Astrocyte (in vitro differentiated cells and primary cell): ENCODE data around the gene RUNX1. TPM values are rescaled to one million over a fixed set of nuclear protein-coding genes. Genes with fewer than 3 reads are reported as not detected.
A peak's percentile ranks its signal among the peaks of the same experiment; 100 is the strongest.

Source experiments
- DNase-seq: peaks from one replicate; pipeline ENCODE4 v3.0.0-alpha.2; 2010; ENCODE audit warnings: low read depth
- FAIRE-seq: peaks from 2 replicates; lab custom pipeline; 2011; peaks lifted over from hg19 to GRCh38; lab: Jason Lieb, UNC
- H2AFZ ChIP-seq: 2 replicates; pipeline ENCODE4 v1.6.0; 2012; ENCODE audit warnings: low read depth, low read length, inconsistent platforms
- H3K27ac ChIP-seq: 2 replicates; pipeline ENCODE4 v1.5.1; 2011; ENCODE audit warnings: low read depth, low read length, inconsistent platforms
- H3K27me3 ChIP-seq: 2 replicates; pipeline ENCODE4 v1.6.0; 2011; ENCODE audit warnings: low read length, inconsistent platforms; ENCODE audit not compliant: insufficient read depth
- H3K36me3 ChIP-seq: 2 replicates; pipeline ENCODE4 v1.5.1; 2011; ENCODE audit warnings: low read length, inconsistent platforms; ENCODE audit not compliant: insufficient read depth
- H3K4me1 ChIP-seq: 2 replicates; pipeline ENCODE4 v1.5.1; 2011; ENCODE audit warnings: low read length, inconsistent platforms; ENCODE audit not compliant: insufficient read depth
- H3K4me2 ChIP-seq: 2 replicates; pipeline ENCODE4 v1.6.0; 2012; ENCODE audit warnings: low read length, inconsistent platforms
- H3K4me3 ChIP-seq: 2 replicates; pipeline ENCODE4 v1.5.1; 2011; ENCODE audit warnings: low read depth, mild to moderate bottlenecking, low read length, inconsistent platforms; ENCODE audit not compliant: insufficient read depth
- H3K79me2 ChIP-seq: 2 replicates; pipeline ENCODE4 v1.6.0; 2012; ENCODE audit warnings: mild to moderate bottlenecking, low read length, inconsistent platforms; ENCODE audit not compliant: insufficient read depth
- H3K9ac ChIP-seq: 2 replicates; pipeline ENCODE4 v1.6.0; 2012; ENCODE audit warnings: mild to moderate bottlenecking, low read length, inconsistent platforms
- H3K9me3 ChIP-seq: 2 replicates; pipeline ENCODE4 v1.5.1; 2012; ENCODE audit warnings: low read depth, mild to moderate bottlenecking, low read length, inconsistent platforms; ENCODE audit not compliant: insufficient read depth
- H4K20me1 ChIP-seq: 2 replicates; pipeline ENCODE4 v1.6.0; 2012; ENCODE audit warnings: low read length, inconsistent platforms; ENCODE audit not compliant: insufficient read depth
- H3K27ac Mint-ChIP-seq: one replicate; pipeline ENCODE4 v1.8.0; 2021; ENCODE audit warnings: mild to moderate bottlenecking, mixed read lengths; ENCODE audit not compliant: unreplicated experiment
- H3K27me3 Mint-ChIP-seq: one replicate; pipeline ENCODE4 v1.8.0; 2021; ENCODE audit warnings: low read depth, mixed read lengths; ENCODE audit not compliant: unreplicated experiment
- H3K36me3 Mint-ChIP-seq: one replicate; pipeline ENCODE4 v1.8.0; 2021; ENCODE audit warnings: low read depth, mixed read lengths; ENCODE audit not compliant: unreplicated experiment
- H3K4me1 Mint-ChIP-seq: one replicate; pipeline ENCODE4 v1.8.0; 2021; ENCODE audit warnings: low read depth, mixed read lengths; ENCODE audit not compliant: unreplicated experiment
- H3K4me3 Mint-ChIP-seq: one replicate; pipeline ENCODE4 v1.8.0; 2021; ENCODE audit warnings: mild to moderate bottlenecking, moderate library complexity, mixed read lengths; ENCODE audit not compliant: unreplicated experiment
- H3K9me3 Mint-ChIP-seq: one replicate; pipeline ENCODE4 v1.8.0; 2021; ENCODE audit warnings: mild to moderate bottlenecking, mixed read lengths; ENCODE audit not compliant: unreplicated experiment
- CTCF ChIP-seq: IDR thresholded peaks from 2 replicates; pipeline ENCODE4 v1.5.1; 2011; ENCODE audit warnings: low read depth, mild to moderate bottlenecking, inconsistent platforms, low read length, moderate library complexity; ENCODE audit not compliant: insufficient read depth
- EZH2 ChIP-seq: IDR thresholded peaks from 2 replicates; pipeline ENCODE4 v1.6.1; 2012; ENCODE audit warnings: mild to moderate bottlenecking, low read length, inconsistent platforms; ENCODE audit not compliant: insufficient read depth
- total RNA-seq: library from RNA; stranded (reverse); gene quantifications from 2 replicates; pipeline ENCODE4 v1.2.1, GENCODE V29; 2021

Gene RUNX1
- total RNA-seq, 1 donor from 2014 or later = 84.6 TPM

- FAIRE-seq (no peak), DNase-seq (no peak)
- no peak overlapping the region for H3K4me3 ChIP-seq
Measured at GRCh38 chr21:34870246-34870645, 178.9 kb downstream of the RUNX1 start.

GRCh38 chr21:34869545-34869944 lies 179.6 kb downstream of the RUNX1 start:
- H3K4me3 ChIP-seq = no peak overlapping the region
- peaks cover 81% of the 10 kb centered on the region for H3K36me3 ChIP-seq
- H2AFZ ChIP-seq = no peak overlapping the region
- H3K27ac ChIP-seq = no peak overlapping the region
- peaks cover 31% of the 10 kb centered on the region for H3K4me1 Mint-ChIP-seq
- peaks cover 98% of the 10 kb centered on the region for H3K79me2 ChIP-seq
- H4K20me1 ChIP-seq = peaks cover 98% of the 10 kb centered on the region
- no peaks in the 10 kb centered on the region for H3K9me3 ChIP-seq
- no peak overlapping the region for H3K9ac ChIP-seq
- FAIRE-seq (no peak), DNase-seq (no peak)
- H3K27ac Mint-ChIP-seq = no peak overlapping the region
- no peak overlapping the region for H3K4me3 Mint-ChIP-seq
- no peak overlapping the region for H3K4me2 ChIP-seq
- no peaks in the 10 kb centered on the region for H3K9me3 Mint-ChIP-seq
- H3K27me3 Mint-ChIP-seq = no peaks in the 10 kb centered on the region
- TF ChIP-seq CTCF (no peak), EZH2 (no peak)
- peaks cover 13% of the 10 kb centered on the region for H3K4me1 ChIP-seq
- no peaks in the 10 kb centered on the region for H3K27me3 ChIP-seq
- peaks cover 46% of the 10 kb centered on the region for H3K36me3 Mint-ChIP-seq

More at GRCh38 chr21:34870246-34870645, 178.9 kb downstream of the RUNX1 start:
- Mint-ChIP-seq H3K4me1 (peaks cover 26% of the 10 kb centered on the region), H3K27me3 (no peaks in the 10 kb centered on the region), H3K27ac (no peak overlapping the region), H3K36me3 (peaks cover 49% of the 10 kb centered on the region), H3K9me3 (no peaks in the 10 kb centered on the region), H3K4me3 (no peak overlapping the region)
- Histone ChIP-seq H3K79me2 (peaks cover 98% of the 10 kb centered on the region), H2AFZ (no peak overlapping the region), H3K36me3 (peaks cover 79% of the 10 kb centered on the region), H3K4me2 (no peak overlapping the region), H3K27me3 (no peaks in the 10 kb centered on the region), H4K20me1 (peaks cover 98% of the 10 kb centered on the region), H3K9ac (no peak overlapping the region), H3K4me1 (peaks cover 13% of the 10 kb centered on the region), H3K27ac (peak overlapping the region; percentile 26), H3K9me3 (no peaks in the 10 kb centered on the region)
- TF ChIP-seq CTCF (no peak), EZH2 (no peak)

- Mint-ChIP-seq H3K4me3 (no peak overlapping the region), H3K27ac (no peak overlapping the region), H3K9me3 (no peaks in the 10 kb centered on the region), H3K36me3 (peaks cover 49% of the 10 kb centered on the region), H3K4me1 (peaks cover 39% of the 10 kb centered on the region), H3K27me3 (no peaks in the 10 kb centered on the region)
- Histone ChIP-seq H3K4me3 (no peak overlapping the region), H3K27ac (no peak overlapping the region), H3K9ac (no peak overlapping the region), H3K36me3 (peaks cover 77% of the 10 kb centered on the region), H3K27me3 (no peaks in the 10 kb centered on the region), H4K20me1 (peaks cover 98% of the 10 kb centered on the region), H3K4me2 (no peak overlapping the region), H3K79me2 (peaks cover 97% of the 10 kb centered on the region), H2AFZ (no peak overlapping the region), H3K9me3 (no peaks in the 10 kb centered on the region), H3K4me1 (peaks cover 13% of the 10 kb centered on the region)
- DNase-seq = no peak
- TF ChIP-seq CTCF (no peak), EZH2 (no peak)
- FAIRE-seq = no peak
Measured at GRCh38 chr21:34867785-34868184, 181.3 kb downstream of the RUNX1 start.
